H1 (cell line): ENCODE data around the gene PTPRG. TPM values are rescaled to one million over a fixed set of nuclear protein-coding genes. Genes with fewer than 3 reads are reported as not detected.

ENCODE experiments used
- CTCF ChIA-PET: fragments of 300-600 bp; sonication (Branson Sonifier 250); formaldehyde crosslinking; loops from one replicate; lab custom pipeline; 2021; ENCODE audit not compliant: partially characterized antibody; lab: Charles Lee
- POLR2A ChIA-PET: fragments of 300-600 bp; sonication (Branson Sonifier 250); formaldehyde crosslinking; loops from one replicate; lab custom pipeline; 2021; ENCODE audit warnings: inconsistent platforms; ENCODE audit not compliant: partially characterized antibody; lab: Charles Lee
- DNase-seq, 2 experiments: peaks; one replicate each; pipeline versions ENCODE4 v3.0.0 to v3.0.0-alpha.2; 2010 to 2022; ENCODE audit warnings: low spot score in 2 of 2, low read depth in 1 of 2, mixed read lengths in 1 of 2
- FAIRE-seq: peaks from 2 replicates; lab custom pipeline; 2011; peaks lifted over from hg19 to GRCh38; lab: Jason Lieb, UNC
- H2AFZ ChIP-seq: 2 replicates; pipeline ENCODE4 v1.8.1; 2012; ENCODE audit warnings: low read length, inconsistent platforms
- H2AK5ac ChIP-seq: 2 replicates; pipeline ENCODE4 v1.6.1; 2013; ENCODE audit warnings: low read depth, low read length
- H2BK120ac ChIP-seq: replicated peaks from 2 replicates; pipeline ENCODE3; 2013; ENCODE audit warnings: low read depth, low read length, inconsistent platforms
- H2BK12ac ChIP-seq: 2 replicates; pipeline ENCODE4 v1.6.1; 2013; ENCODE audit warnings: low read depth, low read length
- H2BK15ac ChIP-seq: 2 replicates; pipeline ENCODE4 v1.6.1; 2013; ENCODE audit warnings: low read length
- H2BK20ac ChIP-seq: 2 replicates; pipeline ENCODE4 v1.6.1; 2013; ENCODE audit warnings: low read length
- H2BK5ac ChIP-seq: 2 replicates; pipeline ENCODE4 v1.6.1; 2013; ENCODE audit warnings: low read depth, low read length
- H3K14ac ChIP-seq: 2 replicates; pipeline ENCODE4 v1.6.1; 2013; ENCODE audit warnings: inconsistent platforms; ENCODE audit not compliant: insufficient read length
- H3K18ac ChIP-seq: 2 replicates; pipeline ENCODE4 v1.6.1; 2013; ENCODE audit warnings: low read length; ENCODE audit errors: extremely low read depth
- H3K23ac ChIP-seq: 2 replicates; pipeline ENCODE4 v1.6.1; 2013; ENCODE audit warnings: inconsistent platforms; ENCODE audit not compliant: insufficient read length
- H3K23me2 ChIP-seq: 2 replicates; pipeline ENCODE4 v1.6.1; 2013; ENCODE audit warnings: low read depth, low read length
- H3K27ac ChIP-seq: 2 replicates; pipeline ENCODE4 v1.6.1; 2011; ENCODE audit warnings: low read depth, low read length, inconsistent platforms
- H3K27me3 ChIP-seq, 4 experiments: replicated peaks in 1 of 4; 1 replicate in 1 of 4; 2 replicates in 3 of 4; pipeline versions ENCODE4 v1.6.1 to v1.8.1; 2011 to 2013; ENCODE audit warnings: low read length in 3 of 4, mild to moderate bottlenecking in 3 of 4, inconsistent platforms in 2 of 4, mixed read lengths in 2 of 4, moderate library complexity in 1 of 4; ENCODE audit not compliant: control insufficient read depth in 3 of 4, insufficient read depth in 3 of 4; ENCODE audit errors: extremely low read depth in 1 of 4
- H3K36me3 ChIP-seq, 4 experiments: 2 replicates each; pipeline versions ENCODE4 v1.6.1 to v1.8.1; 2011 to 2013; ENCODE audit warnings: mild to moderate bottlenecking in 4 of 4, low read length in 3 of 4, moderate library complexity in 2 of 4, control low read depth in 1 of 4, inconsistent platforms in 1 of 4; ENCODE audit not compliant: insufficient read depth in 4 of 4, control insufficient read depth in 2 of 4
- H3K4ac ChIP-seq: replicated peaks from 2 replicates; pipeline ENCODE3; 2013; ENCODE audit warnings: low read length, low read depth, mixed read lengths, inconsistent platforms; ENCODE audit not compliant: insufficient read length
- H3K4me1 ChIP-seq, 4 experiments: replicated peaks in 1 of 4; 1 replicate in 1 of 4; 2 replicates in 3 of 4; pipeline versions ENCODE4 v1.6.1 to v1.8.1; 2011 to 2013; ENCODE audit warnings: low read length in 3 of 4, inconsistent platforms in 2 of 4, mixed read lengths in 1 of 4; ENCODE audit not compliant: insufficient read depth in 4 of 4, control insufficient read depth in 3 of 4
- H3K4me2 ChIP-seq, 2 experiments: 2 replicates each; pipeline versions ENCODE4 v1.6.1 to v1.8.1; 2011 to 2013; ENCODE audit warnings: low read depth in 2 of 2, low read length in 2 of 2, control low read depth in 1 of 2, inconsistent platforms in 1 of 2, mild to moderate bottlenecking in 1 of 2; ENCODE audit not compliant: insufficient read depth in 1 of 2
- H3K4me3 ChIP-seq, 4 experiments: fragments of 200-600, 300-600 bp in 1 of 4; sonication (generic), shearing (Covaris generic), sonication (Bioruptor Twin) in 1 of 4; 2 replicates each; pipeline versions ENCODE4 v1.5.1 to v1.8.1; 2011 to 2016; ENCODE audit warnings: low read length in 4 of 4, low read depth in 3 of 4, control low read depth in 2 of 4, inconsistent platforms in 2 of 4, mild to moderate bottlenecking in 2 of 4, mixed read lengths in 1 of 4, moderate library complexity in 1 of 4; ENCODE audit not compliant: insufficient read depth in 2 of 4; ENCODE audit errors: extremely low read depth in 1 of 4
- H3K56ac ChIP-seq: replicated peaks from 2 replicates; pipeline ENCODE3; 2013; ENCODE audit warnings: low read depth, mild to moderate bottlenecking, mixed read lengths, low read length, inconsistent platforms; ENCODE audit not compliant: insufficient read length
- H3K79me1 ChIP-seq: 2 replicates; pipeline ENCODE4 v1.6.1; 2013; ENCODE audit warnings: low read depth, low read length, control low read depth
- H3K79me2 ChIP-seq, 2 experiments: 2 replicates each; pipeline versions ENCODE4 v1.6.1 to v1.8.1; 2012 to 2013; ENCODE audit warnings: low read length in 2 of 2, mild to moderate bottlenecking in 2 of 2, inconsistent platforms in 1 of 2; ENCODE audit not compliant: insufficient read depth in 2 of 2, control insufficient read depth in 1 of 2
- H3K9ac ChIP-seq, 4 experiments: replicated peaks in 1 of 4; 1 replicate in 1 of 4; 2 replicates in 3 of 4; pipeline versions ENCODE4 v1.6.1 to v1.8.1; 2011 to 2013; ENCODE audit warnings: low read depth in 3 of 4, low read length in 3 of 4, control low read depth in 2 of 4, mild to moderate bottlenecking in 2 of 4, moderate library complexity in 2 of 4, inconsistent platforms in 1 of 4; ENCODE audit errors: extremely low read depth in 1 of 4
- H3K9me3 ChIP-seq, 2 experiments: 2 replicates each; pipeline versions ENCODE4 v1.6.1 to v1.8.1; 2012 to 2013; ENCODE audit warnings: mild to moderate bottlenecking in 2 of 2, moderate library complexity in 2 of 2, control low read depth in 1 of 2, inconsistent platforms in 1 of 2, low read depth in 1 of 2, low read length in 1 of 2, mixed read lengths in 1 of 2; ENCODE audit not compliant: insufficient read depth in 2 of 2
- H4K20me1 ChIP-seq, 2 experiments: replicated peaks in 1 of 2; 2 replicates each; pipeline versions ENCODE3 to v1.8.1; 2011 to 2013; ENCODE audit warnings: inconsistent platforms in 2 of 2, low read length in 2 of 2, mild to moderate bottlenecking in 1 of 2; ENCODE audit not compliant: insufficient read depth in 2 of 2, control insufficient read depth in 1 of 2
- H4K5ac ChIP-seq: 2 replicates; pipeline ENCODE4 v1.6.1; 2013; ENCODE audit warnings: low read length, low read depth, mixed read lengths, inconsistent platforms; ENCODE audit not compliant: insufficient read length
- H4K8ac ChIP-seq: 2 replicates; pipeline ENCODE4 v1.8.0; 2013; ENCODE audit warnings: mild to moderate bottlenecking, moderate library complexity, low read length, inconsistent platforms; ENCODE audit not compliant: insufficient read depth; ENCODE audit errors: extremely low read depth
- H4K91ac ChIP-seq: replicated peaks from 2 replicates; pipeline ENCODE3; 2013; ENCODE audit warnings: low read length, mixed read lengths, inconsistent platforms; ENCODE audit not compliant: insufficient read length
- JUN ChIP-seq: IDR thresholded peaks from 2 replicates; pipeline ENCODE4 v1.6.1; 2011; ENCODE audit warnings: low read depth, mild to moderate bottlenecking, improper control_type of control experiment, low read length
- MAFK ChIP-seq: IDR thresholded peaks from 2 replicates; pipeline ENCODE4 v1.6.1; 2012; ENCODE audit warnings: low read depth, mild to moderate bottlenecking, improper control_type of control experiment, low read length
- NRF1 ChIP-seq: IDR thresholded peaks from 2 replicates; pipeline ENCODE4 v1.6.1; 2011; ENCODE audit warnings: mild to moderate bottlenecking, low read depth, low read length, improper control_type of control experiment
- RAD21 ChIP-seq, 2 experiments: IDR thresholded peaks in 1 of 2; conservative IDR thresholded peaks in 1 of 2; 2 replicates each; pipeline ENCODE4 v1.6.1; 2011; ENCODE audit warnings: low read depth in 2 of 2, low read length in 2 of 2, improper control_type of control experiment in 1 of 2, inconsistent platforms in 1 of 2, mild to moderate bottlenecking in 1 of 2, moderate library complexity in 1 of 2
- WGBS, 2 experiments: shearing (Covaris generic) in 1 of 2; methylation state at CpG; one replicate each; pipeline versions ENCODE4 v1.1.6 to v1.1.7; 2013 to 2015; ENCODE audit warnings: low lambda C conversion rate in 2 of 2, mixed read lengths in 2 of 2, inconsistent platforms in 1 of 2, low coverage in 1 of 2, missing lambda C conversion rate in 1 of 2; ENCODE audit not compliant: insufficient replicate concordance in 2 of 2, insufficient coverage in 1 of 2, insufficient read length in 1 of 2; ENCODE audit errors: extremely low coverage in 1 of 2, missing lambda C conversion rate in 1 of 2; 5-methylcytosine and 5-hydroxymethylcytosine counted together
- polyA plus RNA-seq, 7 experiments: library from polyadenylated mRNA; depleted of rRNA in 3 of 7; stranded (reverse) in 5 of 7; unstranded in 2 of 7; fragments of >200 nt in 5 of 7; fragments of 200-250 nt in 2 of 7; gene quantifications; 1 replicate in 5 of 7; 2 replicates in 1 of 7; 4 replicates in 1 of 7; pipeline versions ENCODE4 v1.2.1 to v1.2.3, GENCODE V29; 2011 to 2013; ENCODE audit warnings: missing spikeins in 2 of 7, mixed read lengths in 2 of 7
- total RNA-seq: library from RNA; stranded (reverse); fragmentation: NEBNext Ultra II Directional; extraction: Animal tissue kit (Norgen Biotek cat#: 25700); gene quantifications from 2 replicates; pipeline ENCODE4 v1.2.1, GENCODE V29; 2021

PTPRG gene
- total and polyA plus RNA-seq, 2 of the 8 experiments (the other 6 are each of a cell fraction or from before 2014, with no cell fraction given) = 23.3 to 96.2 TPM

DNA sequence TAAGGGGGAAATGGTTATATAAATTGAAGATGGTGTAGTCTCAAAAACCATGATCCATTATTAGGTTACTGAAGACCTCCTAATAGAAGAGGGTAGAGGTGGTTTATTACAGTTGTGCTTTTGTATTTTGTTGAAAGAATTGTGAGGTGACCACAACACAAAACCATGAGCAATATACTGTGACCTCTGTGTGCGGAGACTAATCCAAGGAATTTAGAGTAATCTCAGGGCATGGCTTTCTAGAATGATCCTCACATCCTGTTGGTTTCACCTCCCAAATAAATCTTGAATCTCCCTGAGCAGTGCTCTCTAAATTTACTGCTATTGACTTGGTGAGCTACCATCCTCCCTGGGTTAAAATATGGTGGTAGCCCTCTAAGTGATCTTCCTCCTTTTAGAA lies 52.3 kb downstream of the PTPRG start:
- Histone ChIP-seq H2BK15ac (no peak overlapping the region), H3K14ac (no peak overlapping the region), H2BK20ac (no peak overlapping the region), H3K4me3 (no peak overlapping the region), H3K23me2 (no peaks in the 10 kb centered on the region), H2BK5ac (no peak overlapping the region), H3K27me3 (no peaks in the 10 kb centered on the region), H3K56ac (no peak overlapping the region), H3K36me3 (no peaks in the 10 kb centered on the region; a peak in 1 of 8 replicates), H2BK120ac (no peak overlapping the region), H3K4me1 (peaks cover 0 to 8% (median 4%) of the 10 kb centered on the region in 4 experiments; a peak in 4 of 7 replicates), H3K4me2 (no peak overlapping the region), H4K91ac (no peak overlapping the region), H3K27ac (no peak overlapping the region), H2AK5ac (no peak overlapping the region), H3K18ac (no peak overlapping the region), H2AFZ (no peak overlapping the region), H3K79me2 (peaks cover 42 to 100% of the 10 kb centered on the region in 2 experiments), H3K23ac (no peak overlapping the region), H3K9ac (no peak overlapping the region), H3K79me1 (peaks cover 9% of the 10 kb centered on the region; the same call in 1 of the 2 replicates), H3K9me3 (no peaks in the 10 kb centered on the region), H2BK12ac (no peak overlapping the region), H4K8ac (no peak overlapping the region), H4K20me1 (peaks cover 15 to 18% of the 10 kb centered on the region in 2 experiments), H4K5ac (no peak overlapping the region), H3K4ac (no peak overlapping the region)
- DNase-seq (no peak), FAIRE-seq (no peak)
- POLR2A ChIA-PET = interaction anchor here (1.0 to 2.1 kb wide), 3 partner anchors 10 to 52 kb away, joined by 3 to 17 read pairs (median 4); partner anchors contain the start of gene PTPRG
- WGBS, 2 experiments = 100% methylated on average over 1 of the region's 1 CpG; no CpG with 5 or more reads in 1 of the 2 experiments
- CTCF ChIA-PET = no interaction called here
- TF ChIP-seq JUN (no peak), NRF1 (no peak), RAD21 (IDR thresholded peaks at IDR 0.05 in 1 of 2, conservative IDR thresholded peaks at IDR 0.05 in 1 of 2; ENCODE audit: low read depth in 2 of 2, low read length in 2 of 2) (no peak), MAFK (no peak)
